Neural progenitor cell (in vitro differentiated cells): ENCODE data around the gene FCF1. TPM values are rescaled to one million over a fixed set of nuclear protein-coding genes. Genes with fewer than 3 reads are reported as not detected.

ENCODE experiments used
- DNase-seq: peaks from one replicate; pipeline ENCODE4 v3.0.0-alpha.2; 2016; ENCODE audit warnings: low spot score
- H2AFZ ChIP-seq: fragments of 200-600 bp; sonication (generic); replicated peaks from 2 replicates; pipeline ENCODE4 v1.6.1; 2016; ENCODE audit warnings: antibody characterized with exemption
- H3F3A ChIP-seq: fragments of 200-600 bp; sonication (generic); 2 replicates; pipeline ENCODE4 v1.6.1; 2016; ENCODE audit warnings: antibody characterized with exemption, low read depth
- H3K27ac ChIP-seq: fragments of 200-600 bp; sonication (generic); 2 replicates; pipeline ENCODE4 v1.5.1; 2016; ENCODE audit warnings: mild to moderate bottlenecking
- H3K27me3 ChIP-seq: fragments of 200-600 bp; sonication (generic); 2 replicates; pipeline ENCODE4 v1.6.1; 2016; ENCODE audit warnings: mild to moderate bottlenecking, moderate library complexity
- H3K36me3 ChIP-seq: fragments of 200-600 bp; sonication (generic); 2 replicates; pipeline ENCODE4 v1.5.1; 2016
- H3K4me1 ChIP-seq: fragments of 200-600 bp; sonication (generic); 2 replicates; pipeline ENCODE4 v1.6.1; 2016; ENCODE audit warnings: mixed run types
- H3K4me2 ChIP-seq: fragments of 200-600 bp; sonication (generic); 2 replicates; pipeline ENCODE4 v1.6.1; 2016
- H3K4me3 ChIP-seq: fragments of 200-600 bp; sonication (generic); 2 replicates; pipeline ENCODE4 v1.5.1; 2016
- H3K79me2 ChIP-seq: fragments of 200-600 bp; sonication (generic); 2 replicates; pipeline ENCODE4 v1.6.1; 2016; ENCODE audit warnings: low read depth
- H3K9ac ChIP-seq: fragments of 200-600 bp; sonication (generic); 2 replicates; pipeline ENCODE4 v1.6.1; 2016
- H3K9me3 ChIP-seq: fragments of 200-600 bp; sonication (generic); 2 replicates; pipeline ENCODE4 v1.5.1; 2016; ENCODE audit warnings: low read depth
- H4K20me1 ChIP-seq: fragments of 200-600 bp; sonication (generic); 2 replicates; pipeline ENCODE4 v1.6.1; 2016; ENCODE audit warnings: low read depth
- H3K27ac Mint-ChIP-seq: 3 replicates; pipeline ENCODE4 v1.8.0; 2021; ENCODE audit warnings: mixed read lengths
- H3K27me3 Mint-ChIP-seq: 2 replicates; pipeline ENCODE4 v1.8.0; 2022; ENCODE audit warnings: low read depth, mild to moderate bottlenecking, inconsistent platforms, moderate library complexity, mixed read lengths; ENCODE audit not compliant: insufficient read depth
- H3K36me3 Mint-ChIP-seq: 3 replicates; pipeline ENCODE4 v1.8.0; 2021; ENCODE audit warnings: mixed read lengths
- H3K4me1 Mint-ChIP-seq: 3 replicates; pipeline ENCODE4 v1.8.0; 2021; ENCODE audit warnings: mixed read lengths
- H3K4me3 Mint-ChIP-seq: 3 replicates; pipeline ENCODE4 v1.8.0; 2021; ENCODE audit warnings: mild to moderate bottlenecking, moderate library complexity, mixed read lengths
- H3K9me3 Mint-ChIP-seq: 3 replicates; pipeline ENCODE4 v1.8.0; 2020; ENCODE audit warnings: mixed read lengths
- CTCF ChIP-seq: fragments of 200-600 bp; sonication (generic); IDR thresholded peaks from 2 replicates; pipeline ENCODE4 v1.5.1; 2017; ENCODE audit warnings: antibody characterized with exemption, mild to moderate bottlenecking
- EZH2 ChIP-seq: fragments of 200-600 bp; sonication (generic); IDR thresholded peaks from 2 replicates; pipeline ENCODE4 v1.6.1; 2017; ENCODE audit warnings: antibody characterized with exemption, mild to moderate bottlenecking, moderate library complexity
- EZH2phosphoT487 ChIP-seq: fragments of 200-600 bp; sonication (generic); IDR thresholded peaks from 2 replicates; pipeline ENCODE4 v1.6.1; 2017; ENCODE audit warnings: antibody characterized with exemption
- total RNA-seq: library from RNA; depleted of rRNA; stranded (reverse); fragments of >200 nt; gene quantifications from 2 replicates; pipeline ENCODE4 v1.2.3, GENCODE V29; 2015; ENCODE audit warnings: low replicate concordance

Gene FCF1
- total RNA-seq, 1 donor from 2014 or later = 96.1 TPM

GRCh38 chr14:74732387-74732786 lies 19.4 kb downstream of the FCF1 start:
- no peaks in the 10 kb centered on the region for H4K20me1 ChIP-seq
- peaks cover 6% of the 10 kb centered on the region for H3K36me3 ChIP-seq
- H3K27ac ChIP-seq = no peak overlapping the region
- no peak overlapping the region for H2AFZ ChIP-seq
- H3K4me3 ChIP-seq = no peak overlapping the region
- H3K27me3 ChIP-seq = no peaks in the 10 kb centered on the region
- no peak overlapping the region for H3K27ac Mint-ChIP-seq
- no peaks in the 10 kb centered on the region for H3K9me3 ChIP-seq
- H3K36me3 Mint-ChIP-seq = peaks cover 7% of the 10 kb centered on the region
- TF ChIP-seq EZH2phosphoT487 (no peak), EZH2 (no peak), CTCF (no peak)
- H3K9ac ChIP-seq = no peak overlapping the region
- H3K9me3 Mint-ChIP-seq = no peaks in the 10 kb centered on the region
- H3K4me1 Mint-ChIP-seq = no peaks in the 10 kb centered on the region
- H3K4me3 Mint-ChIP-seq = no peak overlapping the region
- H3K4me2 ChIP-seq = no peak overlapping the region
- no peaks in the 10 kb centered on the region for H3K79me2 ChIP-seq
- DNase-seq = no peak
- no peaks in the 10 kb centered on the region for H3F3A ChIP-seq
- no peaks in the 10 kb centered on the region for H3K4me1 ChIP-seq
- no peaks in the 10 kb centered on the region for H3K27me3 Mint-ChIP-seq

- no peaks in the 10 kb centered on the region for H3K4me1 ChIP-seq
- no peak for DNase-seq
- no peak overlapping the region for H3K27ac Mint-ChIP-seq
- H3K36me3 ChIP-seq = peaks cover 6% of the 10 kb centered on the region
- no peaks in the 10 kb centered on the region for H3K9me3 Mint-ChIP-seq
- TF ChIP-seq EZH2 (no peak), CTCF (no peak), EZH2phosphoT487 (no peak)
- no peaks in the 10 kb centered on the region for H3K4me1 Mint-ChIP-seq
- H2AFZ ChIP-seq = no peak overlapping the region
- H3K27me3 Mint-ChIP-seq = no peaks in the 10 kb centered on the region
- no peaks in the 10 kb centered on the region for H3K79me2 ChIP-seq
- peaks cover 7% of the 10 kb centered on the region for H3K36me3 Mint-ChIP-seq
- no peaks in the 10 kb centered on the region for H3K27me3 ChIP-seq
- no peaks in the 10 kb centered on the region for H3K9me3 ChIP-seq
- no peak overlapping the region for H3K4me2 ChIP-seq
- no peaks in the 10 kb centered on the region for H4K20me1 ChIP-seq
- H3K27ac ChIP-seq = no peak overlapping the region
- H3K4me3 ChIP-seq = no peak overlapping the region
- H3K4me3 Mint-ChIP-seq = no peak overlapping the region
- no peaks in the 10 kb centered on the region for H3F3A ChIP-seq
- H3K9ac ChIP-seq = no peak overlapping the region
Measured at GRCh38 chr14:74733221-74733620, 20.3 kb downstream of the FCF1 start.

GRCh38 chr14:74735125-74735524 lies 22.2 kb downstream of the FCF1 start:
- H3K9me3 Mint-ChIP-seq = no peaks in the 10 kb centered on the region
- DNase-seq = no peak
- Histone ChIP-seq H4K20me1 (no peaks in the 10 kb centered on the region), H3K27ac (no peak overlapping the region), H3K36me3 (peaks cover 6% of the 10 kb centered on the region), H3K4me3 (no peak overlapping the region), H2AFZ (no peak overlapping the region), H3F3A (no peaks in the 10 kb centered on the region), H3K27me3 (no peaks in the 10 kb centered on the region), H3K4me2 (no peak overlapping the region), H3K79me2 (no peaks in the 10 kb centered on the region), H3K4me1 (no peaks in the 10 kb centered on the region), H3K9ac (no peak overlapping the region), H3K9me3 (no peaks in the 10 kb centered on the region)
- peaks cover 12% of the 10 kb centered on the region for H3K36me3 Mint-ChIP-seq
- no peak overlapping the region for H3K27ac Mint-ChIP-seq
- no peaks in the 10 kb centered on the region for H3K4me1 Mint-ChIP-seq
- H3K27me3 Mint-ChIP-seq = no peaks in the 10 kb centered on the region
- TF ChIP-seq CTCF (no peak), EZH2 (no peak), EZH2phosphoT487 (no peak)
- no peak overlapping the region for H3K4me3 Mint-ChIP-seq
